ENCODE data around the gene HELZ. TPM values are rescaled to one million over a fixed set of nuclear protein-coding genes. Genes with fewer than 3 reads are reported as not detected.

The HELZ gene
- total and polyA plus RNA-seq, 4 donors: 3.8 to 69.2 (median 25.7) TPM

- Histone ChIP-seq H3K9ac (ENCODE audit: low read depth in 1 of 2, low read length in 2 of 2) (no peak overlapping the region), H3K4me3 (ENCODE audit: low read depth in 1 of 3, low read length in 3 of 3) (no peak overlapping the region), H3K27me3 (ENCODE audit: control insufficient read depth in 4 of 4, insufficient read depth in 4 of 4, low read length in 3 of 4) (no peaks in the 10 kb centered on the region), H3K4me1 (ENCODE audit: control insufficient read depth in 4 of 4, insufficient read depth in 4 of 4, low read length in 3 of 4) (peaks cover 0 to 4% (median 0%) of the 10 kb centered on the region in 4 donors), H3K36me3 (ENCODE audit: control insufficient read depth in 4 of 4, insufficient read depth in 3 of 4, low read depth in 1 of 4, low read length in 3 of 4) (peaks cover 8 to 30% (median 18%) of the 10 kb centered on the region in 4 donors), H3K9me3 (ENCODE audit: control insufficient read depth in 4 of 4, low read length in 3 of 4) (peaks cover 0 to 3% (median 0%) of the 10 kb centered on the region in 4 donors), H3K27ac (ENCODE audit: low read depth in 1 of 2, low read length in 2 of 2) (no peak overlapping the region)
- 91% methylated on average over 3 of the region's 3 CpGs for WGBS
- no peak for DNase-seq (ENCODE audit: low spot score)
- no peak for TF ChIP-seq TAF1 (conservative IDR thresholded peaks at IDR 0.05)
- TF ChIP-seq CTCF (IDR thresholded peaks at IDR 0.05; ENCODE audit: low read depth, low read length, missing input control): no peak
- no peak for TF ChIP-seq HNF4G (IDR thresholded peaks at IDR 0.05)
- TF ChIP-seq SP1 (IDR thresholded peaks at IDR 0.05): no peak
- TF ChIP-seq YY1 (IDR thresholded peaks at IDR 0.05): no peak
- TF ChIP-seq FOXA2 (IDR thresholded peaks at IDR 0.05): no peak
- TF ChIP-seq ZBTB33 (IDR thresholded peaks at IDR 0.05): no peak
- no peak for TF ChIP-seq ATF3 (IDR thresholded peaks at IDR 0.05)
- no peak for TF ChIP-seq RXRA (IDR thresholded peaks at IDR 0.05)
- TF ChIP-seq, protein P1, sequence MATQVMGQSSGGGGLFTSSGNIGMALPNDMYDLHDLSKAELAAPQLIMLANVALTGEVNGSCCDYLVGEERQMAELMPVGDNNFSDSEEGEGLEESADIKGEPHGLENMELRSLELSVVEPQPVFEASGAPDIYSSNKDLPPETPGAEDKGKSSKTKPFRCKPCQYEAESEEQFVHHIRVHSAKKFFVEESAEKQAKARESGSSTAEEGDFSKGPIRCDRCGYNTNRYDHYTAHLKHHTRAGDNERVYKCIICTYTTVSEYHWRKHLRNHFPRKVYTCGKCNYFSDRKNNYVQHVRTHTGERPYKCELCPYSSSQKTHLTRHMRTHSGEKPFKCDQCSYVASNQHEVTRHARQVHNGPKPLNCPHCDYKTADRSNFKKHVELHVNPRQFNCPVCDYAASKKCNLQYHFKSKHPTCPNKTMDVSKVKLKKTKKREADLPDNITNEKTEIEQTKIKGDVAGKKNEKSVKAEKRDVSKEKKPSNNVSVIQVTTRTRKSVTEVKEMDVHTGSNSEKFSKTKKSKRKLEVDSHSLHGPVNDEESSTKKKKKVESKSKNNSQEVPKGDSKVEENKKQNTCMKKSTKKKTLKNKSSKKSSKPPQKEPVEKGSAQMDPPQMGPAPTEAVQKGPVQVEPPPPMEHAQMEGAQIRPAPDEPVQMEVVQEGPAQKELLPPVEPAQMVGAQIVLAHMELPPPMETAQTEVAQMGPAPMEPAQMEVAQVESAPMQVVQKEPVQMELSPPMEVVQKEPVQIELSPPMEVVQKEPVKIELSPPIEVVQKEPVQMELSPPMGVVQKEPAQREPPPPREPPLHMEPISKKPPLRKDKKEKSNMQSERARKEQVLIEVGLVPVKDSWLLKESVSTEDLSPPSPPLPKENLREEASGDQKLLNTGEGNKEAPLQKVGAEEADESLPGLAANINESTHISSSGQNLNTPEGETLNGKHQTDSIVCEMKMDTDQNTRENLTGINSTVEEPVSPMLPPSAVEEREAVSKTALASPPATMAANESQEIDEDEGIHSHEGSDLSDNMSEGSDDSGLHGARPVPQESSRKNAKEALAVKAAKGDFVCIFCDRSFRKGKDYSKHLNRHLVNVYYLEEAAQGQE (IDR thresholded peaks at IDR 0.05): no peak
- TF ChIP-seq EGR1 (IDR thresholded peaks at IDR 0.05; ENCODE audit: low read depth in 2 of 2): no peak
Observed at GRCh38 chr17:67085406-67085805, 159.6 kb downstream of the HELZ start.

DNA sequence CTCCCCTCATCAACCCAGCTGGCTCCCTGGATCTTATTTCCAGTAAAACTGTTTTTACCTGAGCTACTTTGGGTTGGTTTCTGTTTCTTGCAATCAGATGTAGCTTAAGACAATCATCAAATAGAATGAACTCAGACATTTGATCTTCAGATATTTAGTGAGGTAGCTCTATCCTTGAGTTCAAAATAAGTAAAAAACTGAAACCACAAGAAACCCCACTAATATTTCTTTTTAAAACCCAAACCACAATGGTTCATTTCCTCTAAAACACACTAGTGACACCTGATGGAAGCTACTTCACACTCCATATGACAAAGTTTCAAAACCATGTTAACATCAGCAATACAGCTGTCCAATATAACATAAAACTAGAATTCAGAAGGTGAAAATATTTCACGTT is 162.9 kb downstream of the HELZ start:
- TF ChIP-seq HNF4A (conservative IDR thresholded peaks at IDR 0.05): no peak
- peak in 1 of 2 donors; percentile 37 for TF ChIP-seq RAD21 (IDR thresholded peaks at IDR 0.05)
- TF ChIP-seq, protein P1 (IDR thresholded peaks at IDR 0.05): no peak
- TF ChIP-seq YY1 (IDR thresholded peaks at IDR 0.05): no peak
- no peak for TF ChIP-seq EGR1 (IDR thresholded peaks at IDR 0.05; ENCODE audit: low read depth in 2 of 2)
- no peak for TF ChIP-seq CTCF (IDR thresholded peaks at IDR 0.05; ENCODE audit: low read depth, low read length, missing input control)
- TF ChIP-seq SP1 (IDR thresholded peaks at IDR 0.05): no peak
- peaks cover 10 to 24% (median 14%) of the 10 kb centered on the region in 4 donors for H3K36me3 ChIP-seq (ENCODE audit: control insufficient read depth in 4 of 4, insufficient read depth in 3 of 4, low read depth in 1 of 4, low read length in 3 of 4)

More for the DNA sequence above, 162.9 kb downstream of the HELZ start:
- Histone ChIP-seq H3K9me3 (ENCODE audit: control insufficient read depth in 4 of 4, low read length in 3 of 4) (no peaks in the 10 kb centered on the region), H3K4me1 (ENCODE audit: control insufficient read depth in 4 of 4, insufficient read depth in 4 of 4, low read length in 3 of 4) (peaks cover 0 to 20% (median 15%) of the 10 kb centered on the region in 4 donors), H3K27me3 (ENCODE audit: control insufficient read depth in 4 of 4, insufficient read depth in 4 of 4, low read length in 3 of 4) (no peaks in the 10 kb centered on the region), H3K4me3 (ENCODE audit: low read depth in 1 of 3, low read length in 3 of 3) (no peak overlapping the region), H3K27ac (ENCODE audit: low read depth in 1 of 2, low read length in 2 of 2) (no peak overlapping the region), H3K9ac (ENCODE audit: low read depth in 1 of 2, low read length in 2 of 2) (no peak overlapping the region)
- no peak for DNase-seq (ENCODE audit: low spot score)
- 60% methylated on average over 1 of the region's 1 CpG for WGBS
